Esophagus squamous epithelium (tissue), 5 donors: ENCODE data around the gene CTNND2. TPM values are rescaled to one million over a fixed set of nuclear protein-coding genes. Genes with fewer than 3 reads are reported as not detected.

Experiments used
- DNase-seq: peaks from one replicate; lab custom pipeline; 2025; lab: John Stamatoyannopoulos, UW
- H3K27ac ChIP-seq, 4 donors: fragments of 200-600 bp; sonication (generic); one replicate each; pipeline ENCODE4 v1.5.1; 2016 to 2019; ENCODE audit warnings: mild to moderate bottlenecking in 1 of 4
- H3K27me3 ChIP-seq, 4 donors: fragments of 200-600 bp; sonication (generic); 1 replicate in 3 of 4; 2 replicates in 1 of 4; pipeline versions ENCODE4 v1.5.1 to v1.6.0; 2017 to 2021; ENCODE audit warnings: antibody characterized with exemption in 1 of 4
- H3K36me3 ChIP-seq, 3 donors: fragments of 200-600 bp; sonication (generic); one replicate each; pipeline ENCODE4 v1.5.1; 2016 to 2019
- H3K4me1 ChIP-seq, 3 donors: fragments of 200-600 bp; sonication (generic); one replicate each; pipeline ENCODE4 v1.5.1; 2017 to 2019
- H3K4me3 ChIP-seq, 4 donors: fragments of 200-600 bp; sonication (generic); 1 replicate in 3 of 4; 2 replicates in 1 of 4; pipeline ENCODE4 v1.5.1; 2016 to 2019; ENCODE audit warnings: mild to moderate bottlenecking in 2 of 4, moderate library complexity in 1 of 4
- H3K9me3 ChIP-seq, 3 donors: fragments of 200-600 bp; sonication (generic); one replicate each; pipeline ENCODE4 v1.5.1; 2016 to 2019
- CTCF ChIP-seq, 6 experiments: fragments of 450-650 bp in 4 of 6; fragments of 200-600 bp in 2 of 6; sonication (generic) in 2 of 6; IDR thresholded peaks; one replicate each; pipeline ENCODE4 v1.5.1; 2016 to 2019; ENCODE audit warnings: antibody characterized with exemption in 6 of 6, mild to moderate bottlenecking in 4 of 6, moderate library complexity in 4 of 6
- POLR2A ChIP-seq, 4 donors: fragments of 450-650 bp; IDR thresholded peaks; one replicate each; pipeline ENCODE4 v1.6.1; 2017; ENCODE audit warnings: antibody characterized with exemption in 4 of 4, mild to moderate bottlenecking in 4 of 4, moderate library complexity in 3 of 4
- WGBS, 2 donors: methylation state at CpG; one replicate each; pipeline ENCODE4 v1.1.5; 2018; 5-methylcytosine and 5-hydroxymethylcytosine counted together
- intact Hi-C: fragments of 100-400 bp; cut with DNase I; formaldehyde crosslinking; loops from one replicate; pipeline ENCODE4 v1.15.0; 2022
- total RNA-seq, 4 donors: library from RNA; depleted of rRNA; stranded (reverse); fragments of >200 nt; gene quantifications; one replicate each; pipeline ENCODE4 v1.1.0, GENCODE V29; 2016
- donor health status: DM: yes; HTN: yes; CAD: no.

CTNND2 gene
- total RNA-seq, 4 donors from 2014 or later, result 0.38 to 0.50 TPM; not detected in 2

DNA sequence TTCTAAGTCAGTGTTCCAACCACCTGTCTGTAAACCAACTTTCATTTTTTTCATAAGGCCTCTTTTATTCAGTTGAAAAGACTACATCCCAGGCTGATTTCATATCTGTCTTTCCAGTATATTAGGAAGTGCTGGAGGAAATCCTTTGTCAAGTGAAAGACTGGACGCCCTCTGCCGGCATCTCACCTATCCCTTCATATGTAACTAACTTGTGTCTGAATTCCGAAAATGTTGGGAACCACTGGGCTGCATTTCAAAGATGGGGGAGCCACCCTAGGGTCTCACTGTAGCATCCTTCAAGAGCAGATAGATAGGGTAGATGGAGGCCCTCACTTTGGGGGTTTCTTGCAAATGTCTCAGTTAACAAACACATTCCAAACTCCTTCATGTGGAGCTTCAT lies 569.8 kb downstream of the CTNND2 start:
- 86 to 96% methylated on average over 3 of the region's 3 CpGs for WGBS, 2 donors
- intact Hi-C loops, result no loop called here
- H3K27ac ChIP-seq, result no peak overlapping the region
- no peak for DNase-seq
- H3K4me3 ChIP-seq, result no peak overlapping the region
- no peaks in the 10 kb centered on the region for H3K4me1 ChIP-seq
- H3K27me3 ChIP-seq, result no peaks in the 10 kb centered on the region
- H3K9me3 ChIP-seq, result no peaks in the 10 kb centered on the region
- H3K36me3 ChIP-seq, result no peaks in the 10 kb centered on the region
- TF ChIP-seq CTCF (IDR thresholded peaks at IDR 0.05) (no peak), POLR2A (IDR thresholded peaks at IDR 0.05) (no peak)

- intact Hi-C loops, result no loop called here
- Histone ChIP-seq H3K4me1 (no peaks in the 10 kb centered on the region), H3K27me3 (no peaks in the 10 kb centered on the region), H3K36me3 (no peaks in the 10 kb centered on the region), H3K9me3 (no peaks in the 10 kb centered on the region), H3K27ac (no peak overlapping the region), H3K4me3 (no peak overlapping the region)
- no peak for DNase-seq
- 68 to 87% methylated on average over 5 of the region's 5 CpGs for WGBS, 2 donors
- TF ChIP-seq POLR2A (IDR thresholded peaks at IDR 0.05) (no peak), CTCF (IDR thresholded peaks at IDR 0.05) (no peak)
These were observed 574.6 kb downstream of the CTNND2 start for GRCh38 chr5:11329679-11330078.

GRCh38 chr5:11324521-11325289 lies 579.5 kb downstream of the CTNND2 start:
- H3K4me1 ChIP-seq, result peaks cover 0 to 4% (median 0%) of the 10 kb centered on the region in 3 donors
- H3K27ac ChIP-seq, result peak overlapping the region in 2 of 4 donors; percentile 14 to 47
- no peaks in the 10 kb centered on the region for H3K9me3 ChIP-seq
- TF ChIP-seq CTCF (IDR thresholded peaks at IDR 0.05), result no peak
- TF ChIP-seq POLR2A (IDR thresholded peaks at IDR 0.05), result no peak
- WGBS, 2 donors, result 48 to 57% methylated on average over 4 to 5 of the region's 5 CpGs
- H3K36me3 ChIP-seq, result no peaks in the 10 kb centered on the region
- DNase-seq, result no peak
- no peaks in the 10 kb centered on the region for H3K27me3 ChIP-seq
- intact Hi-C loops, result no loop called here
- no peak overlapping the region for H3K4me3 ChIP-seq

DNA sequence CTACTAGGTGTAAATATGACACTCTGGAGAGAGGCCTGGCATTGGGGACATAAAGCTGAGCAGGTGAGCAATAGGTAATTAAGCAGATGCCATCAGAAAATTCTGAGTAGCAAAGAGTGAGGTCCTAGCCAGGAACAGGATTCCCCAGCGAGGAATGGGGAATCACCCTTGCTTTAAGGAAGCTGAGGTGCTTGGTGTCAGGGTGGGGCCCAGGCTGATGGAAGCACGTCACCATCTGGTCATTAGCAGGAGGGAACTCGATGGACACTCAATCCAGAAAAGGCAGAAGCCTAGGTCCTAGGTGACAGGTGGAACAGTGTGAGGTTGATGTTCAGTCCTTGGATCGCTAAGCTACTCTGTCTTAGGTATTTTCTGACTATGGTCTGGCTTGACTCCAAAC lies 580.5 kb downstream of the CTNND2 start:
- Histone ChIP-seq H3K36me3 (no peaks in the 10 kb centered on the region), H3K27ac (peak overlapping the region in 1 of 4 donors; percentile 47), H3K9me3 (no peaks in the 10 kb centered on the region), H3K27me3 (no peaks in the 10 kb centered on the region), H3K4me1 (peaks cover 0 to 4% (median 0%) of the 10 kb centered on the region in 3 donors), H3K4me3 (no peak overlapping the region)
- TF ChIP-seq CTCF (IDR thresholded peaks at IDR 0.05) (no peak), POLR2A (IDR thresholded peaks at IDR 0.05) (no peak)
- no peak for DNase-seq
- intact Hi-C loops, result no loop called here
- WGBS, 2 donors, result 75 to 78% methylated on average over 4 of the region's 4 CpGs

DNA sequence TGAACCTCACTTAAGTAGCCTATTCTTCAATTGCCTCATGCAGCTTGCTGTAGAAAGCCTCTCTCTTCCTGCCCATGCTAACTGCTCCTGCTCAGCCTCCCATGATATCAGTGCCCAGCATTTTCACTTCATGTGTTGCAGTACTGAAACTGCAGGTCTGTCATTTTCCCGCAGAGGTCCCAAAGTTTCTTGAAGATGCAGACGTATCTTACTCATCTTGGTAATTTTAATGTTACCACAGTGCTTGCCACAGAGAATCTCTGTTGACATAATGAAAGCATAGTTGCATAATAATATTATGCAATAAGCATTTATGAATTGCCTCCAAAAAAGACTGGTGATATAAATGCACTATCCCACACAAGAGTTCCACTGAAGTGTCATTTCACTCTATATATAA lies 582.1 kb downstream of the CTNND2 start:
- 37 to 39% methylated on average over 2 of the region's 2 CpGs for WGBS, 2 donors
- H3K4me1 ChIP-seq, result peaks cover 0 to 4% (median 0%) of the 10 kb centered on the region in 3 donors
- no peak for DNase-seq
- intact Hi-C loops, result no loop called here
- H3K36me3 ChIP-seq, result no peaks in the 10 kb centered on the region
- H3K4me3 ChIP-seq, result no peak overlapping the region
- TF ChIP-seq CTCF (IDR thresholded peaks at IDR 0.05) (no peak), POLR2A (IDR thresholded peaks at IDR 0.05) (no peak)
- no peaks in the 10 kb centered on the region for H3K27me3 ChIP-seq
- H3K9me3 ChIP-seq, result no peaks in the 10 kb centered on the region
- H3K27ac ChIP-seq, result no peak overlapping the region
